H1 (cell line): Measurements from ENCODE around the gene SERAC1. TPM values are rescaled to one million over a fixed set of nuclear protein-coding genes. Genes with fewer than 3 reads are reported as not detected.

Experiments used
- BCL11A ChIP-seq, 2 experiments: IDR thresholded peaks; one replicate each; pipeline ENCODE4 v1.6.1; 2011; ENCODE audit warnings: low read depth in 2 of 2, low read length in 2 of 2, mild to moderate bottlenecking in 2 of 2
- CHD2 ChIP-seq: IDR thresholded peaks from 2 replicates; pipeline ENCODE4 v1.6.1; 2012; ENCODE audit warnings: low read length, improper control_type of control experiment
- EGR1 ChIP-seq: IDR thresholded peaks from 2 replicates; pipeline ENCODE4 v1.6.1; 2011; ENCODE audit warnings: low read depth, low read length, borderline replicate concordance
- EZH2 ChIP-seq: fragments of 200-600 bp; sonication (generic); IDR thresholded peaks from 2 replicates; pipeline ENCODE4 v1.7.1; 2012; ENCODE audit warnings: low read depth, mild to moderate bottlenecking, moderate library complexity, low read length, inconsistent platforms; ENCODE audit not compliant: severe bottlenecking
- HDAC2 ChIP-seq, 2 experiments: fragments of 300-600 bp in 1 of 2; sonication (generic) in 1 of 2; IDR thresholded peaks; 2 replicates each; pipeline ENCODE4 v1.6.1; 2011 to 2012; ENCODE audit warnings: low read depth in 2 of 2, low read length in 2 of 2, mild to moderate bottlenecking in 2 of 2, moderate library complexity in 2 of 2, borderline replicate concordance in 1 of 2, inconsistent platforms in 1 of 2
- NANOG ChIP-seq: IDR thresholded peaks from 2 replicates; pipeline ENCODE4 v1.6.1; 2011; ENCODE audit warnings: low read length, low read depth, mild to moderate bottlenecking, inconsistent platforms; ENCODE audit not compliant: insufficient read depth, poor library complexity, severe bottlenecking
- RFX5 ChIP-seq: IDR thresholded peaks from 2 replicates; pipeline ENCODE4 v1.6.1; 2011; ENCODE audit warnings: low read depth, low read length, improper control_type of control experiment, borderline replicate concordance
- SIX5 ChIP-seq: IDR thresholded peaks from 2 replicates; pipeline ENCODE4 v1.6.1; 2011; ENCODE audit warnings: mild to moderate bottlenecking, low read depth, low read length
- SP4 ChIP-seq: IDR thresholded peaks from 2 replicates; pipeline ENCODE4 v1.6.1; 2012; ENCODE audit warnings: low read length, inconsistent platforms
- SUZ12 ChIP-seq: fragments of 200-600 bp; sonication (generic); IDR thresholded peaks from 2 replicates; pipeline ENCODE4 v1.6.1; 2012; ENCODE audit warnings: mild to moderate bottlenecking, inconsistent platforms, low read length, moderate library complexity, mixed read lengths
- polyA plus RNA-seq, 7 experiments: library from polyadenylated mRNA; depleted of rRNA in 3 of 7; stranded (reverse) in 5 of 7; unstranded in 2 of 7; fragments of >200 nt in 5 of 7; fragments of 200-250 nt in 2 of 7; gene quantifications; 1 replicate in 5 of 7; 2 replicates in 1 of 7; 4 replicates in 1 of 7; pipeline versions ENCODE4 v1.2.1 to v1.2.3, GENCODE V29; 2011 to 2013; ENCODE audit warnings: missing spikeins in 2 of 7, mixed read lengths in 2 of 7
- total RNA-seq: library from RNA; stranded (reverse); fragmentation: NEBNext Ultra II Directional; extraction: Animal tissue kit (Norgen Biotek cat#: 25700); gene quantifications from 2 replicates; pipeline ENCODE4 v1.2.1, GENCODE V29; 2021
- TF ChIP-seq, protein P1 (sequence below): fragments of 300-600 bp; sonication (generic); IDR thresholded peaks from 2 replicates; pipeline ENCODE4 v1.7.1; 2012; ENCODE audit warnings: low read length, moderate library complexity, mild to moderate bottlenecking, inconsistent platforms; ENCODE audit not compliant: insufficient replicate concordance

The SERAC1 gene
- total and polyA plus RNA-seq, 2 of the 8 experiments (the other 6 are each of a cell fraction or from before 2014, with no cell fraction given): 7.3 to 9.0 TPM

DNA sequence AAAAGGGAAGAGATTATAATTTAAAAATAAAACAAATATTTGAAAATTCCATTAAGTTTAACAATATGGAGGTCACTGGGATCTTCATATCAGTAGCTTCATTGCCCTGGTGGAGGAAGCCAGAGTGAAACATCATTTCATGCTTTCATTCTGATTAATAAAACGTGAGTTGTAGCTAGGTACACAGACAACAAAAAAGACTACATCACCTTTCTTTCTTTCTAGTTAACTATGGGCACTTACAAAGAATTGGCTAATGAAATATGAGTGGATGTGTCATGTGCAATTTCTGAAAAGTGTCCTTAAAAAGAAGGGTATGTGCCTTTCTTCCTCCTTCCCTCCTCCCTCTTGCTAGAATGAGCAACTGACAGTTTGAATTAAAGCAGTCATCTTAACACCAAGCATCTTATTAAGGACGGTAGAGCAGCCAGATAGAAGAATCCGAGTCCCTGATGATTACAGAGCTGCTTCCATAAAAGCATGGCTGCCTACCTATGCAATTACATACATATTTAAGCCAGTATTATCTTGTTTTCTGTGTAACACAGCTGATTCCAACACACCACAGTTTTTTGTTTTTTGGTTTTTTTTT, 3.4 kb downstream of the SERAC1 start (continued):
- TF ChIP-seq, protein P1, sequence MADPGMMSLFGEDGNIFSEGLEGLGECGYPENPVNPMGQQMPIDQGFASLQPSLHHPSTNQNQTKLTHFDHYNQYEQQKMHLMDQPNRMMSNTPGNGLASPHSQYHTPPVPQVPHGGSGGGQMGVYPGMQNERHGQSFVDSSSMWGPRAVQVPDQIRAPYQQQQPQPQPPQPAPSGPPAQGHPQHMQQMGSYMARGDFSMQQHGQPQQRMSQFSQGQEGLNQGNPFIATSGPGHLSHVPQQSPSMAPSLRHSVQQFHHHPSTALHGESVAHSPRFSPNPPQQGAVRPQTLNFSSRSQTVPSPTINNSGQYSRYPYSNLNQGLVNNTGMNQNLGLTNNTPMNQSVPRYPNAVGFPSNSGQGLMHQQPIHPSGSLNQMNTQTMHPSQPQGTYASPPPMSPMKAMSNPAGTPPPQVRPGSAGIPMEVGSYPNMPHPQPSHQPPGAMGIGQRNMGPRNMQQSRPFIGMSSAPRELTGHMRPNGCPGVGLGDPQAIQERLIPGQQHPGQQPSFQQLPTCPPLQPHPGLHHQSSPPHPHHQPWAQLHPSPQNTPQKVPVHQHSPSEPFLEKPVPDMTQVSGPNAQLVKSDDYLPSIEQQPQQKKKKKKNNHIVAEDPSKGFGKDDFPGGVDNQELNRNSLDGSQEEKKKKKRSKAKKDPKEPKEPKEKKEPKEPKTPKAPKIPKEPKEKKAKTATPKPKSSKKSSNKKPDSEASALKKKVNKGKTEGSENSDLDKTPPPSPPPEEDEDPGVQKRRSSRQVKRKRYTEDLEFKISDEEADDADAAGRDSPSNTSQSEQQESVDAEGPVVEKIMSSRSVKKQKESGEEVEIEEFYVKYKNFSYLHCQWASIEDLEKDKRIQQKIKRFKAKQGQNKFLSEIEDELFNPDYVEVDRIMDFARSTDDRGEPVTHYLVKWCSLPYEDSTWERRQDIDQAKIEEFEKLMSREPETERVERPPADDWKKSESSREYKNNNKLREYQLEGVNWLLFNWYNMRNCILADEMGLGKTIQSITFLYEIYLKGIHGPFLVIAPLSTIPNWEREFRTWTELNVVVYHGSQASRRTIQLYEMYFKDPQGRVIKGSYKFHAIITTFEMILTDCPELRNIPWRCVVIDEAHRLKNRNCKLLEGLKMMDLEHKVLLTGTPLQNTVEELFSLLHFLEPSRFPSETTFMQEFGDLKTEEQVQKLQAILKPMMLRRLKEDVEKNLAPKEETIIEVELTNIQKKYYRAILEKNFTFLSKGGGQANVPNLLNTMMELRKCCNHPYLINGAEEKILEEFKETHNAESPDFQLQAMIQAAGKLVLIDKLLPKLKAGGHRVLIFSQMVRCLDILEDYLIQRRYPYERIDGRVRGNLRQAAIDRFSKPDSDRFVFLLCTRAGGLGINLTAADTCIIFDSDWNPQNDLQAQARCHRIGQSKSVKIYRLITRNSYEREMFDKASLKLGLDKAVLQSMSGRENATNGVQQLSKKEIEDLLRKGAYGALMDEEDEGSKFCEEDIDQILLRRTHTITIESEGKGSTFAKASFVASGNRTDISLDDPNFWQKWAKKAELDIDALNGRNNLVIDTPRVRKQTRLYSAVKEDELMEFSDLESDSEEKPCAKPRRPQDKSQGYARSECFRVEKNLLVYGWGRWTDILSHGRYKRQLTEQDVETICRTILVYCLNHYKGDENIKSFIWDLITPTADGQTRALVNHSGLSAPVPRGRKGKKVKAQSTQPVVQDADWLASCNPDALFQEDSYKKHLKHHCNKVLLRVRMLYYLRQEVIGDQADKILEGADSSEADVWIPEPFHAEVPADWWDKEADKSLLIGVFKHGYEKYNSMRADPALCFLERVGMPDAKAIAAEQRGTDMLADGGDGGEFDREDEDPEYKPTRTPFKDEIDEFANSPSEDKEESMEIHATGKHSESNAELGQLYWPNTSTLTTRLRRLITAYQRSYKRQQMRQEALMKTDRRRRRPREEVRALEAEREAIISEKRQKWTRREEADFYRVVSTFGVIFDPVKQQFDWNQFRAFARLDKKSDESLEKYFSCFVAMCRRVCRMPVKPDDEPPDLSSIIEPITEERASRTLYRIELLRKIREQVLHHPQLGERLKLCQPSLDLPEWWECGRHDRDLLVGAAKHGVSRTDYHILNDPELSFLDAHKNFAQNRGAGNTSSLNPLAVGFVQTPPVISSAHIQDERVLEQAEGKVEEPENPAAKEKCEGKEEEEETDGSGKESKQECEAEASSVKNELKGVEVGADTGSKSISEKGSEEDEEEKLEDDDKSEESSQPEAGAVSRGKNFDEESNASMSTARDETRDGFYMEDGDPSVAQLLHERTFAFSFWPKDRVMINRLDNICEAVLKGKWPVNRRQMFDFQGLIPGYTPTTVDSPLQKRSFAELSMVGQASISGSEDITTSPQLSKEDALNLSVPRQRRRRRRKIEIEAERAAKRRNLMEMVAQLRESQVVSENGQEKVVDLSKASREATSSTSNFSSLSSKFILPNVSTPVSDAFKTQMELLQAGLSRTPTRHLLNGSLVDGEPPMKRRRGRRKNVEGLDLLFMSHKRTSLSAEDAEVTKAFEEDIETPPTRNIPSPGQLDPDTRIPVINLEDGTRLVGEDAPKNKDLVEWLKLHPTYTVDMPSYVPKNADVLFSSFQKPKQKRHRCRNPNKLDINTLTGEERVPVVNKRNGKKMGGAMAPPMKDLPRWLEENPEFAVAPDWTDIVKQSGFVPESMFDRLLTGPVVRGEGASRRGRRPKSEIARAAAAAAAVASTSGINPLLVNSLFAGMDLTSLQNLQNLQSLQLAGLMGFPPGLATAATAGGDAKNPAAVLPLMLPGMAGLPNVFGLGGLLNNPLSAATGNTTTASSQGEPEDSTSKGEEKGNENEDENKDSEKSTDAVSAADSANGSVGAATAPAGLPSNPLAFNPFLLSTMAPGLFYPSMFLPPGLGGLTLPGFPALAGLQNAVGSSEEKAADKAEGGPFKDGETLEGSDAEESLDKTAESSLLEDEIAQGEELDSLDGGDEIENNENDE: no peak
- TF ChIP-seq BCL11A (IDR thresholded peaks at IDR 0.05; ENCODE audit: low read depth in 2 of 2, low read length in 2 of 2): no peak
- TF ChIP-seq RFX5: no peak
- TF ChIP-seq SIX5: no peak
- no peak for TF ChIP-seq EGR1
- TF ChIP-seq CHD2: no peak
- TF ChIP-seq SUZ12: no peak
- TF ChIP-seq HDAC2 (IDR thresholded peaks at IDR 0.05; ENCODE audit: borderline replicate concordance in 1 of 2, low read depth in 2 of 2, low read length in 2 of 2): no peak
- no peak for TF ChIP-seq EZH2
- no peak for TF ChIP-seq NANOG
- TF ChIP-seq SP4: no peak
